CD4-positive, alpha-beta T cell treated with Interleukin-1 beta for 1 hour (primary cell): ENCODE measurements around the gene ZBTB16.

ENCODE experiments used
- DNase-seq, 2 donors: peaks; one replicate each; pipeline ENCODE4 v3.0.0-alpha.2; 2020 to 2022

The ZBTB16 gene

DNA sequence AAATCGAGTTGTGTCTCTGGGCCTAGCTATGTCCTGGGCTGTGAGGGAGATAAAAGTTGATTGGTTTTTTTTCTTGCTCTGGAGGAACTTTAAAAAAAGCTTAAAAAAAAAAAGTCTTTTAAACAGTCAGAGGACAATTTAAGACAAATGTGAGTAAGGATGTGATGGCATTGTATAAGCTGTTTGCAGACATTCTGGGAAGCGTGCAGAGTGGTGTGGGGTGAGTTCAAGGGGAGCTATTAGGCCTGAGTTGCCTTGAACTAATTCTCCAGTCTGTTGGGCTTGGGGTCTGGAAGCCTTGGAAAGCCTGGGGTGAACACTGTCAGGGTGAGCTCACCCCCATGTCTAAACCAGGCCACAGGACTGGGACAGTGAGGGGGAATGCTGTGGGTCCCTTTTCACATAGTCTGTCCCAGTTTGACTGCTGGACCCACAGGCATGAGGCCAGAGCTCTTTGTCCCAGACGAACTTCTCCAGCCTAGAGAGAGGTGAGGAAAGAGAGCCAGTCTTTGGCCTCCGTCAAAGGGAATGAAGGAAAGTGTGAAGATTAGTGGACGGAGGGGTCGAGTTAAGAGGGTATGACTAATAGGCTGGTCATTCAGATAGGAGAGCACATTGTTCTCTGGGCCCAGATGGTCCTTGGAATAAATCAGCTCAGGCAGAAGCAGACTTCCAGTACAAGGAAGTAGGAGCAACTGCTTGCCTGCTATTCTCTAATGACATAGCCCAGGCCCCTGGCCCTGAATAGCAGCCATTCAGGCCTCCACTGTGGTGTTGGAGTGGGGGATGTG, 160.2 kb downstream of the ZBTB16 start:
- no peak for DNase-seq

DNA sequence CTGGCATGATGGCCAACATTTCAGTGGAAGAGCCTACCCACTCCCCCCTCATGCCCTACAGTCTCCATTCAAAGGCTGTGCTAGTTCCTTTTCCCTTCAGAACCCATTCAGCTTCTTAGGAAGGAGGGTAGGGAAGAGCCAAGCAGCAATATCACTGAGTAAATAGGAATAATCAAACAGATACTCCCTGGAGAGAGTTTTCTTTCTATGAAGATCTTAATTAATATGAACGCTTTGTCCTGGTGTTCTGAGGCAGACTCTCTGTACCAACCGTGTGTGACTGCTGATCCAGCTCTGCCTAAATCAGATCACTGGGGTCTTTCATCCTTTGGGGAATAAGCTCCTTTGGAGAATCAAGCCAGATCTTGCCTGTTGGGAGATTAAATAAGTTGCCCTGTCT, 161.5 kb downstream of the ZBTB16 start:
- DNase-seq: no peak

DNA sequence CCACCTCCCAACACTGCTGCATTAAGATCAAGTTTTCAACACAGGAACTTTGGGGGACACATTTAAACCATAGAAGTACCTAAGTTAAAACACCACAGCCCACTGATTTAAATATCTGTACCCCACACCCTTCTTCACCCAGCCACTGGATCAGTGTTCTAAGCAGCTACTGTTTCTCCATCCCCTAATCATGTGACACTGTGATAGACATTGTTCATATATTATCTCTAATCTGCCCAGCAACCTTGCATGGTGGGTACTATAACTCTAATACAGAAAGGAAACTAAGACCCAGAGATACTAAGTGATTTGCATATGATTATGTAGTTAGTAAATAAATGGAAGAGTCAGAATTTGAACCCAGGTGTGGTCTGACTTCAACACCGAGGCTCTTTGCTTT, 166.2 kb downstream of the ZBTB16 start:
- no peak for DNase-seq

DNA sequence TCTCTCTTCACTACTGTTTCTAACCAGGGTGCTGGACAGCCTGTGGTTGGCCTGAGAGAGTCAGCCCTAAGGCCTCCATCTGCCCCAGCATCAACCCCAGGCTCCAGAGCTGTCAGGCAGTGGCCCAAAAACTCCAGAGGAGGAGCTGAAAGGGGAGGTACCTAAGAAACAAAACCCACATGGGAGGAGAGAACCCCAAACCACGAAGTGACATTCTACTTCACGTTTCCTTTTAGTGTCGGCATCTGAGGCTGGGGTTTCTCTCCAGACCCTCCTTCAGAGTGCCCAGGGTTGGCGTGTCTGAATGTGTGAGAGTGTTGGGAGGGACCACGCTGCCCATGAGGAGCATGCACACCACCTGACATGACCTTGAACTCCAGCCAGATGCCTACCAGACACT, 166.8 kb downstream of the ZBTB16 start:
- no peak for DNase-seq

DNA sequence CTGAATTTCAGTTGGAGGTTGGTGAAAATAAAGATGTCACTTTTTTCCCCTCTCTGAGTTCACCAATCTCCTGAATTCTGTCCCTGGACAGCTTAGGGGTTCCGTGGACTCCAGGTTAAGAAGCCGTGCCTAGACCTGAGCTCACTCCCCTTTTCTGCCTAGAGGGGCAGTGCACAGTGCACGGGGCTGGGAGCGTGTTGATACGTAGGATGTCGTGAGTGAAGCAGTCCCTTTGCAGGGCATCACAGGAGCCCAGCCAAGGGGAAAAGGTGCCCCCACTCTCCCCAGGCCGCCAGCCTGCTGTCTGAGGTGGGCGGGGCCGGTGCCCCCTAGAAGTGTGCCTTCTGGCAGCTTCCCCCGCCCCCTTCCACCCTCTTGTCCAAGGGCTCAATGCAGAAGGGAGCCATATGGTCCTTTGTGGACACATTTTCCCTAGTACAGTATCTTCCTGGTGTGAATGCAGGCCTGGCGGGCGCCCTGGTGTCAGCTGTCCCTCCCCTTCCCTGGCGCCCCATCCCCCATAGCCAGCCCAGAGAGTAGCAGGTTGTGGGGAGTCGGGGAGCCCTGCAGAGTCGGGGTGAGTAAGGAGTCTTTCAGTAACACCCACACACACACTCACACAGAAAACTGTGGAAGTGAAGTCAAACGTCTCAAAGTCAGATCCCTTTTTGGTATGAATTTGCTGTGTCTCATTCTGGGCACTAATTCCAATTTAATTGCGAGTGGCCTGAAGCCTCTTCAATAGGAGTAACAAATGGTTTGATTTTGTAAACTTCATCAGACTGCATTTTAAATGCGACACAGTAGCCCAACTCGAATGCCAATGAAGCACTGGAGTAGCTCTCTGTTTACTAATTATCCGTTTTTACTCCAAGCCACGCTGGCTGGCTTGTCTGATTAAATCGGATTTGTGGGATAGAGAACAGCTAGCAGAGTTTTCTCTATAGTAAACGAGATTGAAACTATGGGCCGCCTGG, 169.2 kb downstream of the ZBTB16 start:
- DNase-seq: no peak

DNA sequence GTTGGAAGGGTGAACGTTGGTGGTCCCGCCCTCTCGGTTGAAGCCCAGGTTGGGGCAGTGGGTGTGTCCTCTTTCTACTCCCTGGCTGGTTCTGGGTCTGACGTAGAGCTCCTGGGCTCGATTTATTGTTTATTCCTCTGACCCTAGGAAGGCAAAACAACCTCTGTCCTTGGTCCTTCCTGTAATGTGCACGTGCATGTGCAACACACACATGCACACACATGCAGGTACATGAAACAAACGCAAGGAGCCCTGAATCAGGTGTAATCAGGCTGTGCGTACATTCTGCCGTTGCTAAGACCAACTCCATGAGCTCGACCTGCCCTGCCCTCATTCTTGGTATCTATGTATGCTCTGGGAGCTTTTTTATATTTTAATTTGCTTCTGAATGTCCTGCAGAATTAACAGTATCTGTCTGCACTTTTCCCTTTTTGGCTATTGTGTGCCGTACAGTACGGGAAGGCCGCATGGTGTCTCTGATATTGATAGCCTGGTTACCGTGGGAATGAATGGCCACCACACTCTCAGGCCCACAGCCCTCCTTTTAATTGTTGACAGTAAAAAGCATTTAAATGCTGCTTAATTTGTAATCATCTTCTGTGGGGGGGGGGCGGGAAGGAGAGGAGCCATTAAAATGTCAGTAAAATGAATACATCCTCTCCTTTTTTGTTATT, 170.7 kb downstream of the ZBTB16 start:
- DNase-seq: no peak

DNA sequence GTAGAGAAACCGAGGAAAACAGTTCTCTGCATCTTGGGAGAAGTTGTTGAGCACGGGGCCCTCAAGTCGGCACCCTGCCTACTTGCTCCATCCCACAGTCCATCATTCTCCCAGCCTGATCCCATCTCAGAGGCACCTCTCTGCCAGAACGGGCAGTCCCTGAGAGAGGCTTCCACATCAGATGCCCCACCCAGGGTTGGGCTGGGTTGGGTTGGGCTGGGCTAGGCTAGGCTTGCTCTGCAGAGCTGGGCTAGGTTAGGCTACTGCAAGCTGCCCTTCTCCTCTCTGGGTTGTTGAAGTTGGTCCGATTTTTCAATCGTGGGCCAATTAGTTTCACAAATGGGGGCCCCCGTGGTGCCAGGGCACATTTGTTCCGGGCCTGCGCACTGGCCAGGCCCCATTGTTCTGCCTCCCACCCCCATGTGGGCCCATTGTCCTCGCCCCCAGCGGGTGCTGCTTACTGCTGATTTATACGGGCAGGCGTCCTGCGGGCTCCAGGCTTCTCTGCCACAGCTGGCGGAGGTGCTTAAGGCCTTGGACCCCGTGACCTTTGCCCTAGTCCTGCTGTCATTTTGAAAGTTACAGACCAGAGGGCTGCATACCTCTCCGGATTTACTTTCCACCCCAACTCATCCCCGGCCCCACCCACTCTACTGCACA, 173.0 kb downstream of the ZBTB16 start:
- no peak for DNase-seq

DNA sequence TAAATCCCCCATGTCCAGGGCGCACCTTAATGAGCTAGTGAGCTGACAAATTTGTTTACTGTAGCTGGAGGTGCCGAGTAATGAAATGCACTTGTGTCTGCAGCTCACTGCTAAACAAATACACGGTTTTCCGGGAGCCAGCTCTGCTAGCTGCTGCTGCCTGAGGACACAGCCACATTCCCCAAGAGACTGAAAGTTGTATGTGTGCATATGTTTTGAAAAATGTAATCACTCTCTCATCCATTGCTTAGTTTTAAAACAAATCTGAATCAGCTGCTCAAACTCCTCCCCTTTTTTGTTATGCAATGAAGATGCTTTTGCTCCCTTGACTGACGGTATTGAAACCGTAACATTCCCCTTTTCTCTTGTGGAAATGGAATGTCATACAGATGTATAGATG, 174.2 kb downstream of the ZBTB16 start:
- DNase-seq: no peak

DNA sequence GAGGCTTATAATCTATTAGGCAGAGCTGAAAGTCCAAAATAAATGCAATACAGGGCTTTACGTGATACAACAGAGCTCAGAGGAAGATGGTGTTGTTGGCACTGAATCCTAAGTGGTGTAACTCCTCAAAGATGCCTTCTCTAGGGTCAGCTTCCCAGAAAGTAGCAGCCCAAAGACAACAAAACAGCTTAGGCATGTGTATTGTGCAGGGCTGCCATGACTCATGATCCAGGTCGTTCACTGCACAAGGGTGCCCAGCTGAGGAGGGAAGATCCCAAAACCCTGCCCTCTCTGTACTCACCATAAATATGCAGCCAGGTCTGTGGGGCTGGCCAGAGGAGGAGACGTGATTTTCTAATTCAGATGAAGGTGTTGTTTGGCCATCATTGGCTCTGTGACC, 177.3 kb downstream of the ZBTB16 start:
- DNase-seq: no peak

DNA sequence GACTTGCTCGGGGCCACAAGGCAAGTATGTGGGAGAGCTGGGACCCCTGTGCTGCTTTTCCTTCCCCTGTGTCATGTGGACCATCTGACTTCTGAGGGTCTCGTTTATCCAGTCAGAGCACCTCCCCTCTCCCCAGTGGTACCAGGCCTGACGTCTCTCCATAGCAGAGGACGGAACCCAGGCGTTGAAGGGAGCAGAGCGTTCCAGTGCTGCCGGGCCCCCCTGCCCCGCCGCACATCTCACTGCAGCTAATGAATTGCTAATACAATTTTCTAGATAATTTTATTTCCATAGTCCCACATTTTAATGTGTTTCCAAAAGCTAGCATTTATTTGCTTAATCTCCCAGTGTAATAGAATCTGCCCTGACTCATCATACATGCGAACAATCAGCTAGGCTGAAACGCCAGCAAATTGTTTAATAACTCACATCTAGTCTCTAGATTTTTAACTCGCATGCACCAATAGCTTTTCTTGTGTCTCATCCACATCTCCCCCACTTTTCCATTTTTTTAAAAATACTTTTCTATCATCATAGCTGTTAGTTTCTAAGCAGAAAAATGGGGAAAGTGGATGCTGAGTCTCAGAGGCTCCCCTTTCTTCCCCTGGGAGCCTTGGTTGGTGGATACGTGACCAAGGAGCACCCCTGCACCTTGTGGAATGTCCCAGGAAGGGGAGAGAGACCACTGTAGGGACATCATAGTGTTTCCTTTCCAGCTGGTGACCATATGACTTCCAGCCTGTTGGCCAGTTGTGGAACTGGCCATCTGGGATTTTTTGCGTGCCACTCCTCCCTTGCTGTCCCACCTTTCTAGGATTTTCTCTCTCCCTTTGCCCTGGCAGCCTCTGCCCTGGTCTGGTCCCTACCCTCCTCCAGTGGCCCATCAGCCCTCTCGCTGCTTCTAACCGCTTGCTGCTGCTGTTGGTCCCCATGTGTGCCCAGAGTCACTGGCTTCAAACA, 178.1 kb downstream of the ZBTB16 start:
- no peak for DNase-seq

DNA sequence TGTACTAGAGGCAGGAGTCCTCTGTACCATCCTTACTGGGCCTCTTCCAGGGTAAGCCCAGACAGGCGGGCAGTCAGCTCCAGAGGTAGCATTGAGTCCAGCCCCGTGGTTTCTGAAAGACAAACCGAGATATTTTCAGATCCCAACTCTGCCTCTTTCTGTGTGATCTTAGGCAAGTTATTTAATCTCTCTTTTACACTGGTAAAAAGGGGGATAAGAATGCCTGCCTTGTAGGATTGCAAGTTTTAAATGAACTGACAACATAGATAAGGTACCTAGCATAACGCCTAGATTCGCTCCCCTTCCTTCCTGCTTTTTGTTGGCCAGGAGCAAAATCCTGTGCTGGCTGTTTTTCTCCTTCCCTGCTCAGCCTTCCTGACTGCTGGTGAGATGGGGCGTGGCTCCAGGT, 180.2 kb downstream of the ZBTB16 start:
- DNase-seq: no peak

DNA sequence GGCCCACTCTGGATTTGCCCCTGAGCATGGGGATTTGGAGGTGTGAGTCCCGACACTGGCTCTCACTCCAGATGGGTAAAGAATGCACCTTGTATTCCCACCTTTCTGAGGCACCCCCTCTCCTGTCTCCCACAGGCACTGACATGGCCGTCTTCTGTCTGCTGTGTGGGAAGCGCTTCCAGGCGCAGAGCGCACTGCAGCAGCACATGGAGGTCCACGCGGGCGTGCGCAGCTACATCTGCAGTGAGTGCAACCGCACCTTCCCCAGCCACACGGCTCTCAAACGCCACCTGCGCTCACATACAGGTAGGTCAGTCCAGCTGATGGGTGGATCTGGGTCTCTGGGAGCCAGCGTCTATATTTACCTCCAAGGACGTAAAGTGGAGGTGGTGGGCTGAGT, 182.5 kb downstream of the ZBTB16 start:
- DNase-seq: no peak

DNA sequence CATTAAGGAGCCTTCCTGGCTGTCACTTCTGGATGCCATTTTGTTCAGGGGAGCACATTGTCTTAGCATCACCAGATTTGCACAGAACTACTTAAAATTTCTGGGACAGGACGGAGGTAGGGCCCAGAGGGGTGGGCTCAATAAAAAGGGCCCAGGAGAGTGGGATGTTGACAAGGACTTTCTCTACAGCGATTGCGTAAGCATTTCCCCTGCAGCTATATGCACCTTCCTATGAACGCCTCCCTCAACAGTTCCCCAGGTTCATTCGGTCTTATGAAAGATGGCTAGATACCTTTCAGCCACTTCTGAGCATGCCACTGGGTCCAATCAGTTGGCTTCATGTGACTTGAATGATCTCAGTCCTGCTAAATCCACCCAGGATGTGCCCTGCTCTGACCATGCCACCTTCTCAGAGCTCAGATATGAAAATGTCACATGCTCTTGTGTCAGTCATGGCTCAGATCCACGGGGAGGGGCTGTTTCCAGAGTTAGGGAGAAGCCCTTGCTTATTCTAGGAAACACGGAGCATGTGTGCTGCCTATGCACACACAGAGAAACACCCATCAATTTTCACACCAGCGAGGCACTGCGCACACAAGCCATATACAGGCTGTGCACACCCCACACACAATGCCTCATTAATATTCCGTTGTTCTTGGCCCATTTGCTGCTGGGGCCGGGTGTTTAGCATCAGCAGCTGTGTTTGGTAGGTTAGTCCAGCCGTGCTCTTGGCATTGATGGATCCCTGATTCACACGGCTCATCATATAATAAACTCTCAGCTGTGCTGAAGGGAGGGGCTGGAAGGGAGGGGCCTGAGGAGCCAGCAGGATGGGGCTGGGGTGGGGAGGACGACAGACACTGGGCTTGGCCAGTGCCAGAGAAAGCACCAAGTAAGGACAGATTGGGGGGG, 184.2 kb downstream of the ZBTB16 start:
- no peak for DNase-seq

DNA sequence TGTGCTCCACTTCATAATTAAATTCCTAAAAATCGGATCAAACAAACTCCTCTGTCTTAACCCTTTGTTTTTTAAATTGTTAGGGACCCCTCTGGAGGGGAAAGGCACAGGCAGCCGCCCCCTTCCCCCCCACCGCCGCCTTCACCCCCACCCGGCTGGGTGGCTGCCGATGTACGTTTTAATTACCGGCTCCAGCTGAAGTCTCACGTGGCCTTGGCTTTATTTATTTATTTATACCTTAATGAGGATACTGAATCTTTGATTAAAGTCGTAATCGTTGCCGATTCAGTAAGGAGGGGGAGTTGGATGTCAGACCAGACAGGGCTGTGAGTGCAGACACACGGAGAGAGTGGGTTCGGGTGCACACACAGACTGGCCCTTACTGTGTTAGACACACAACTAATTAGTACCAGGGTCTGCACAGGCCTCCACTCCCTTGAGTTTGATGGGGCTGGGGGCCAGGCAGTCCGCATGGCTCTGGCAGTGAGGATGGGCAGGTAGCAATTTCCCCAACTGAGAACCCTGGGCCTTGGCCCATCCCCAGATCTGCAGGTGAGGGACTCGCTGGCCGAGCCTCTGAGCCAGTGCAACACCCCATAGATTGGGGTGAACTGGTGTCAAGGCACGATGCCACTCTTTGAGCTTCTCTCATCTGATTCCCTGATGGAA, 185.3 kb downstream of the ZBTB16 start:
- DNase-seq: no peak

DNA sequence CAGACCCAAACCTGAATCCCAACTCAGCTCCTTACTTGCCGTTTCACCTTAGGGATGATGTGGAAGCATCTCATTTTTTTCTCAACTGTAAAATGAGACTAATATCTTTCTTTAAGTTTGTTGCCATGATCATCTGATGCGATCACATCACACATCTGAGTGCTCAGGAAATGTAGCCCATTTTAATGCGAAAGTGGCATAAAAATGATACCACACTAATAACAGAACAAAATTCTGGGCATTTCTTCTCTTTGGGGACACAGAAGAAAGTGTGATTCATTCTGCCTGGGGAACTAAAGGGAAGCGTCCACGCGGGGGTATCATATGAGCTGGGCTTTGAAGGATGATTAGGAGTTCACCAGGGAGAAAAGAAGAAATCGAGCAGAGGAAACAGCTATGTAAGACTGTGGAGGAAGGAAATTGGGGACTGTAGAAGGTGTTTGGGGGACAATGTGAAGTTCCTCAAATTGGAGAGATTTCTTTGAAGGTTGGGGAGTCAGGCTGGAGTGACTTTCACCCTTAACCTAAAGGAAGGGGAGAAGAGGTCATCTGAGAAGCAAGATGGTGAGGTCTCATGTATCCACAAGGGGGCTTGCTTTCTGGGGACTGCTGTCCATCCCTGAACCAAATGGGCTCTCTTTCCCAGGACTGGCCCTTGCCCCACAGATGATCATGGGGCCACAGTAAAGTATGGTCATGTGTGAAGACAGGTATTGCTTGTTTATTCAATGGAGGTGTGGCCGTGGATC, 187.0 kb downstream of the ZBTB16 start:
- no peak for DNase-seq

DNA sequence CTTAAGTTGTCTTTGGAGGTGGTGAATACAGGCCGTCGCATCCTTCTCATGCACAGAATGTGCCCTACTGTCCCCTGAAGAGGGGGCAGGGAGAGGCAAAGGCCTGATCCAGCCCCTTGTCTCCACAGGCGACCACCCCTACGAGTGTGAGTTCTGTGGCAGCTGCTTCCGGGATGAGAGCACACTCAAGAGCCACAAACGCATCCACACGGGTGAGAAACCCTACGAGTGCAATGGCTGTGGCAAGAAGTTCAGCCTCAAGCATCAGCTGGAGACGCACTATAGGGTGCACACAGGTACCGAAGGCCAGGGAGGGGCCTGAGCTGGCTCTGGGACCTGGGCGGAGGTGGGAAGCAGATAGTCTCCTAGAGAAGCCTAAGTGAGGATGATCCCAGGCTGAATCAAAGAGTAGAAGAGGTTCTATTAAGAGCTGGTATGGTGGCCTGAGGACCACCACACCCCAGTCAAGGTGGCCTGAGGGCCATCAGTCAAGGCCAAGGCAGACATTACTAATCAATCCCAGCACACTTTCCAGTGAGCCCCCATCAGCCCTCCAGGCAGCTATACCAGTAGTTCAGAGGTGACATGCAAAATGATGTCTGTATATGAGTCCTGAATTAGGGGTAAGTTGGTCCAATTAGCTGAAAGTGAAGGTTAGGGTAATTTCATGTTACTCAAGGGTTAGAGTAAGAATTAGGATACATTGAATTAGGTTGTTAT, 187.7 kb downstream of the ZBTB16 start:
- DNase-seq: no peak

DNA sequence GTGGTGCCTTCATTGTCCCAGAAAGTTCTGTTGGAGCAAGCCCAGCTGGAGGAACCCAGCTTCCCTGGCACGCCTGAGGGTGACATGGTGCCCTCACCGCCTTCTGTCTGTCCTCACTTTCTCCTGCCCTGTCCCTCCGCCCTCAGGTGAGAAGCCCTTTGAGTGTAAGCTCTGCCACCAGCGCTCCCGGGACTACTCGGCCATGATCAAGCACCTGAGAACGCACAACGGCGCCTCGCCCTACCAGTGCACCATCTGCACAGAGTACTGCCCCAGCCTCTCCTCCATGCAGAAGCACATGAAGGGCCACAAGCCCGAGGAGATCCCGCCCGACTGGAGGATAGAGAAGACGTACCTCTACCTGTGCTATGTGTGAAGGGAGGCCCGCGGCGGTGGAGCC, 190.7 kb downstream of the ZBTB16 start:
- DNase-seq: no peak

DNA sequence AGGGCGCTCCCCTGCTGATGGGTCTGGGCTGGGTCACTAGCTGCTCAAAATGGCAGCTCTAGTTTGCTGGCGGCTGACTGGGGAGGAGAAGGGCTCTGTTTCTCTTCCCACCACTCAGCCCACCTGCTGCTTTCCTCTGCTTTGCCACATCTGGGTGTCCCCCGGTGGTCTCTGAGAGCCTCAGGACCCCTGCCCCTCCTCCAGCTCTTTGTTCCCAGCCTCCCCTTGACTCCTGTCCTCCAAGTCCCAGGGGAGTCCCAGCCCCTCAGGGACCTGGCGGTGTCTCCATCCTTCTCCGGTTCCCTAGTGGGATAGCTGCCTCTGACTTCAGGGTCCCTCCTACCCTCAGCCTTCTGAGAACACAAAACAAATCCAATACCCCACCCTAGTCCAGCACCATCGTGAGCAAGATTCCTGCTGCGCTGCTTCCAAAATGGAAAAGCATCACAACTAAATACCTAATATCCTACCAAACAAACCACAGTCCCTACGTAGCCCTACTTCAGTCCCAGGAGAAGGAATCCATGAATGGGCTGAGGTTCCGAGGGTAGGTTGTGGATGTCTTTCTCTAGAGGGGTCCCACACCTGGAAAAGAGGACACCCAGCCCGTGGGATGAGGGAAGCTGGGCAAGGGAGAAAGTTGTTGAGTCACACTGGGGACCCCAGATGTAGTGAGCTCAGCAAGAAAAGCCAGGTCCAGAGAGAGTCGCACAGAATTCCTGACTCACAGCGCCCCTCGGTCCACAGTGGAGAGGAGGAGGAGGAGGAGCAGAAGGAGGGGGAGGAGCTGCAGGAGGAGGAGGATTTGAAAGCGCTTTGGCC, 191.7 kb downstream of the ZBTB16 start:
- no peak for DNase-seq
